Measurements from ENCODE around the gene GPR152.

GPR152 gene

GRCh38 chr11:67452141-67452952 lies at the start of gene GPR152:
Gene GPR152, minus strand, starts transcription at chr11:67452729. Its CDS starts 5 bp downstream, at chr11:67452724.
- no peak for DNase-seq (ENCODE audit: low read depth)

GRCh38 chr11:67501854-67502253 lies 49.3 kb upstream of the GPR152 start:
- no peak for DNase-seq (ENCODE audit: low read depth)

GRCh38 chr11:67500831-67501715 lies 48.5 kb upstream of the GPR152 start:
- no peak for DNase-seq (ENCODE audit: low read depth)

- DNase-seq (ENCODE audit: low read depth), result no peak
Observed at GRCh38 chr11:67500484-67500821, 47.9 kb upstream of the GPR152 start.

GRCh38 chr11:67499808-67500483 lies 47.4 kb upstream of the GPR152 start:
- DNase-seq (ENCODE audit: low read depth), result no peak

GRCh38 chr11:67498544-67498972 lies 46.0 kb upstream of the GPR152 start:
- DNase-seq (ENCODE audit: low read depth), result no peak

GRCh38 chr11:67497656-67498291 lies 45.2 kb upstream of the GPR152 start:
- DNase-seq (ENCODE audit: low read depth), result no peak

GRCh38 chr11:67496113-67496512 lies 43.6 kb upstream of the GPR152 start:
- DNase-seq (ENCODE audit: low read depth), result no peak

- DNase-seq (ENCODE audit: low read depth), result no peak
Observed at GRCh38 chr11:67495234-67496005, 42.9 kb upstream of the GPR152 start.

- no peak for DNase-seq (ENCODE audit: low read depth)
Observed at GRCh38 chr11:67494371-67495233, 42.1 kb upstream of the GPR152 start.

- no peak for DNase-seq (ENCODE audit: low read depth)
Observed at GRCh38 chr11:67493548-67494370, 41.2 kb upstream of the GPR152 start.

GRCh38 chr11:67492801-67493547 lies 40.4 kb upstream of the GPR152 start:
- DNase-seq (ENCODE audit: low read depth), result no peak

GRCh38 chr11:67492069-67492727 lies 39.7 kb upstream of the GPR152 start:
- no peak for DNase-seq (ENCODE audit: low read depth)

GRCh38 chr11:67491276-67492068 lies 38.9 kb upstream of the GPR152 start:
- no peak for DNase-seq (ENCODE audit: low read depth)

GRCh38 chr11:67490727-67491065 lies 38.2 kb upstream of the GPR152 start:
- DNase-seq (ENCODE audit: low read depth), result no peak

GRCh38 chr11:67489885-67490726 lies 37.6 kb upstream of the GPR152 start:
- no peak for DNase-seq (ENCODE audit: low read depth)
